Uterus (tissue), 2 donors: ENCODE results near the gene COL5A1.

ENCODE experiments used
- POLR2A ChIP-seq, 2 donors: fragments of 450-650 bp; IDR thresholded peaks; one replicate each; pipeline ENCODE4 v1.6.1; 2016; ENCODE audit warnings: antibody characterized with exemption in 2 of 2, mild to moderate bottlenecking in 1 of 2, moderate library complexity in 1 of 2
- TF ChIP-seq, protein P1 (sequence below), 4 experiments: fragments of 200-600 bp in 2 of 4; fragments of 450-650 bp in 2 of 4; sonication (generic) in 2 of 4; IDR thresholded peaks; one replicate each; pipeline ENCODE4 v1.5.1; 2016 to 2019; ENCODE audit warnings: antibody characterized with exemption in 4 of 4, mild to moderate bottlenecking in 2 of 4, moderate library complexity in 1 of 4

DNA sequence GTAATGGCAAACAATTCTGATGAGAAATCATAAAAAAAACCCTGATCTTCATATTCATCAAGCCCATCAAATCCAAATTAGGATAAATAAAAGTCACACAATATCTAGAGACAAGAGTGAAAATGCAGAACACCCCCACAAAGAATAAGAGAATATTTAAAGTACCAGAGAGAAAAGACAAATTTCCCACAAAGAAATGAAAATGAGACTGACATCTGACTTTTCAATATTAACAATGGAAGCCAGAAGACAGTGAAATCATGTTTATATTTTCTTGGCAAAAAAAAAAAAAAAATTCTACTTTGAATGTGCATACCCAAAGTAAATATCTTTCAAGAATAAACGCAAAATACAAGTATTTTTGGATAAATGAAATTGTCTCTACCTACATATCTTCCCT, 28.9 kb upstream of the COL5A1 start:
- TF ChIP-seq, protein P1, sequence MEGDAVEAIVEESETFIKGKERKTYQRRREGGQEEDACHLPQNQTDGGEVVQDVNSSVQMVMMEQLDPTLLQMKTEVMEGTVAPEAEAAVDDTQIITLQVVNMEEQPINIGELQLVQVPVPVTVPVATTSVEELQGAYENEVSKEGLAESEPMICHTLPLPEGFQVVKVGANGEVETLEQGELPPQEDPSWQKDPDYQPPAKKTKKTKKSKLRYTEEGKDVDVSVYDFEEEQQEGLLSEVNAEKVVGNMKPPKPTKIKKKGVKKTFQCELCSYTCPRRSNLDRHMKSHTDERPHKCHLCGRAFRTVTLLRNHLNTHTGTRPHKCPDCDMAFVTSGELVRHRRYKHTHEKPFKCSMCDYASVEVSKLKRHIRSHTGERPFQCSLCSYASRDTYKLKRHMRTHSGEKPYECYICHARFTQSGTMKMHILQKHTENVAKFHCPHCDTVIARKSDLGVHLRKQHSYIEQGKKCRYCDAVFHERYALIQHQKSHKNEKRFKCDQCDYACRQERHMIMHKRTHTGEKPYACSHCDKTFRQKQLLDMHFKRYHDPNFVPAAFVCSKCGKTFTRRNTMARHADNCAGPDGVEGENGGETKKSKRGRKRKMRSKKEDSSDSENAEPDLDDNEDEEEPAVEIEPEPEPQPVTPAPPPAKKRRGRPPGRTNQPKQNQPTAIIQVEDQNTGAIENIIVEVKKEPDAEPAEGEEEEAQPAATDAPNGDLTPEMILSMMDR (IDR thresholded peaks at IDR 0.05) = no peak
- no peak for TF ChIP-seq POLR2A (IDR thresholded peaks at IDR 0.05)
